ACC112 (cell line): ENCODE measurements around the gene CXorf38.

Experiments used
- H2AFZ ChIP-seq: fragments of 200-600 bp; sonication (generic); one replicate; pipeline ENCODE4 v1.6.0; 2017; ENCODE audit warnings: antibody characterized with exemption, low read length; ENCODE audit not compliant: unreplicated experiment
- H3K27ac ChIP-seq: fragments of 200-600 bp; sonication (generic); 2 replicates; pipeline ENCODE4 v1.5.1; 2014; ENCODE audit warnings: low read depth, mild to moderate bottlenecking, antibody characterized with exemption, low read length, moderate library complexity
- H3K27me3 ChIP-seq: fragments of 200-600 bp; sonication (generic); 2 replicates; pipeline ENCODE4 v1.6.1; 2014; ENCODE audit warnings: mild to moderate bottlenecking, antibody characterized with exemption, low read length, moderate library complexity, mixed read lengths; ENCODE audit not compliant: insufficient read depth
- H3K36me3 ChIP-seq: fragments of 200-600 bp; sonication (generic); 2 replicates; pipeline ENCODE4 v1.6.1; 2016; ENCODE audit warnings: mild to moderate bottlenecking, antibody characterized with exemption, low read length, moderate library complexity, mixed read lengths; ENCODE audit not compliant: insufficient read depth
- H3K4me1 ChIP-seq: fragments of 200-600 bp; sonication (generic); one replicate; pipeline ENCODE4 v1.6.1; 2016; ENCODE audit warnings: low read length, mixed read lengths; ENCODE audit not compliant: insufficient read depth, unreplicated experiment, control insufficient read depth
- H3K4me3 ChIP-seq: fragments of 200-600 bp; sonication (generic); 2 replicates; pipeline ENCODE4 v1.5.1; 2014; ENCODE audit warnings: mild to moderate bottlenecking, low read depth, low read length
- H3K79me2 ChIP-seq: fragments of 200-600 bp; sonication (generic); one replicate; pipeline ENCODE4 v1.6.0; 2016; ENCODE audit warnings: low read length; ENCODE audit not compliant: control insufficient read depth, unreplicated experiment, insufficient read depth

CXorf38 gene

GRCh38 chrX:40661489-40661888 lies 14.1 kb upstream of the CXorf38 start:
- Histone ChIP-seq H3K27ac (no peak overlapping the region), H3K4me1 (no peaks in the 10 kb centered on the region), H3K27me3 (no peaks in the 10 kb centered on the region), H3K36me3 (peaks cover 2% of the 10 kb centered on the region; the same call in 1 of the 2 replicates), H3K79me2 (no peaks in the 10 kb centered on the region), H2AFZ (no peak overlapping the region), H3K4me3 (no peak overlapping the region)

DNA sequence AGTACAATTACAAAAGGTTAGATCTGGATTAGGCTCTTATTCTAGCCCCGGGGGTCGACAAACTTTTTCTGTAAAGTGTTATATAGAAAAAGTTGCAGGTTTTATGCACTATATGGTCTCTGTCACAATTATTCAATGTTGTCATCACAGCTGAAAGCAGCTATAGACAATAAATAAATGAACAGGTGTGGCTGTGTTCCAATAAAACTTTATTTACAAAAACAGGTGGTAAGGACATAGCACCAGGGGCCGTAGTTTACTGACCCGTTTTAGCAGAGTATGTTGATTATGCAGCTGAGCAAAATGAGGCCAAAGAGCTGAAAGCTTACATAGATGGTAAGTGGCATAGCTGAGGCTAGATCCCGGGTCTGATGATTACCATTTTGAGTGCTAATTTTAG lies 13.0 kb upstream of the CXorf38 start:
- H3K4me3 ChIP-seq, result no peak overlapping the region
- no peak overlapping the region for H3K27ac ChIP-seq
- H3K36me3 ChIP-seq, result peaks cover 2% of the 10 kb centered on the region; the same call in 1 of the 2 replicates
- H3K4me1 ChIP-seq, result no peaks in the 10 kb centered on the region
- no peaks in the 10 kb centered on the region for H3K27me3 ChIP-seq
- H2AFZ ChIP-seq, result no peak overlapping the region
- no peaks in the 10 kb centered on the region for H3K79me2 ChIP-seq

DNA sequence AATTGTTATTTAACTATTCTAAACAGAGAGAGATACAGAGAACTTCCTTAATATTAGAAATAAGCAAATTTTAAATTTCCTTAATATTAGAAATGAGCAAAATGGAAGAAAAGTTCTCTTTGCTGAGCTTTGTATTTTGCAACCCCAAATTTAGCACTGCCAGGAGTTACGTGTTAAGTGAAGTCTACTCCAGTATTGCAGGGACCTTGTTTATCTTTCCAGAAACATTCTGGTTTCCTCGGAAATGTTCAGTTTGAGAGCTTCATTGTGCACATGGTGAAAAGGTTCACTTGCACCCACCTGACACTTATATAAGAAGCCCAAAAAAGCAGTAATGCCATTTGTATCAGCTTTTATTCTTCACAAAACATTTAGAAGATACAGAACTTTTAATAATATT lies 6.2 kb upstream of the CXorf38 start:
- Histone ChIP-seq H2AFZ (no peak overlapping the region), H3K27ac (no peak overlapping the region), H3K36me3 (no peaks in the 10 kb centered on the region), H3K79me2 (no peaks in the 10 kb centered on the region), H3K4me1 (no peaks in the 10 kb centered on the region), H3K27me3 (no peaks in the 10 kb centered on the region), H3K4me3 (no peak overlapping the region)

- H3K4me1 ChIP-seq, result no peaks in the 10 kb centered on the region
- no peak overlapping the region for H3K27ac ChIP-seq
- H3K27me3 ChIP-seq, result no peaks in the 10 kb centered on the region
- no peak overlapping the region for H3K4me3 ChIP-seq
- no peaks in the 10 kb centered on the region for H3K36me3 ChIP-seq
- no peaks in the 10 kb centered on the region for H3K79me2 ChIP-seq
- H2AFZ ChIP-seq, result no peak overlapping the region
These were observed 5.3 kb upstream of the CXorf38 start for GRCh38 chrX:40652664-40653063.

GRCh38 chrX:40651620-40652223 lies 4.4 kb upstream of the CXorf38 start:
- no peaks in the 10 kb centered on the region for H3K4me1 ChIP-seq
- H3K4me3 ChIP-seq, result no peak overlapping the region
- H3K79me2 ChIP-seq, result peaks cover 6% of the 10 kb centered on the region
- no peak overlapping the region for H2AFZ ChIP-seq
- no peaks in the 10 kb centered on the region for H3K27me3 ChIP-seq
- H3K36me3 ChIP-seq, result no peaks in the 10 kb centered on the region
- no peak overlapping the region for H3K27ac ChIP-seq

DNA sequence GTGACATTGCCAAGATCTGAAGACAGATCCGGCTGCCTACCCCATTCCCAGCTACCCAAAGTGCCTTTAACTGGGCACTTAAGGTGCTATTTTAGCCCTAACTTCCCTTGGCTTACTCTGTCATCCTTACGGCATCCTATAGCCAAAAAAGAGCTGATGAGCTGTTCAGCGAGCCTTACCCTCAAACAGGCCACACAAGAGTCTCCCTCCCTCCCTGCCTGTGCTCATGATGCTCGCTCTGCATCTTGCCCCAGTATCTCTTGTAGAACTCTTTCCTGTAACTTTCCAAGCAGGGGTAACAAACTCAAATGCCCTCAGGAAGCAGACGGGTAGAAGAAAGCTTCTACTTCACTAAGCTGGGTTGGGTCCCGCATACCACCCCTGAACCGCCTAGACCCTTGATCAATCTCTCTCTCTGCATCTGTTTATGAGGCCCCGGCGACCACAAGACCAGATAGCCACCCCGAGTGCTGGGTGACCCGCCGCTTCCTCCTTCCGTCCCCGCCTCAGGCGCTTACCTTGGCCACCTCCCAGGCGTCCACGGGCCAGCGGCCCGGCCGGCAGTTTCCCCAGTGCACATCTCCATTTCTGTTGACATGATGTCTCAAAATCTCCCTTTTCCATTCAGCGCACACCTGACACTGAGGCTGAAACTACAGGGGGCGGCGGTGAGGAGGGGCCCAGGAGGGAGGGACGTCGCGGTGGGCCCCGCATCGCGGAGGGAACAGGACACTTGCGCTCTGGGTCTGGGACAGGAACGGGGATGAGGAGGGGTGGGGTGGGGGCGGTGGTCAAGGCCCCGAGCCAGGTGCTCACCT lies 663 bp downstream of the CXorf38 start:
- H2AFZ ChIP-seq, result no peak overlapping the region
- no peaks in the 10 kb centered on the region for H3K36me3 ChIP-seq
- peaks cover 51% of the 10 kb centered on the region for H3K79me2 ChIP-seq
- H3K27ac ChIP-seq, result peak overlapping the region; percentile 62
- H3K4me3 ChIP-seq, result peak overlapping the region; percentile 98
- peaks cover 3% of the 10 kb centered on the region for H3K4me1 ChIP-seq
- H3K27me3 ChIP-seq, result no peaks in the 10 kb centered on the region

DNA sequence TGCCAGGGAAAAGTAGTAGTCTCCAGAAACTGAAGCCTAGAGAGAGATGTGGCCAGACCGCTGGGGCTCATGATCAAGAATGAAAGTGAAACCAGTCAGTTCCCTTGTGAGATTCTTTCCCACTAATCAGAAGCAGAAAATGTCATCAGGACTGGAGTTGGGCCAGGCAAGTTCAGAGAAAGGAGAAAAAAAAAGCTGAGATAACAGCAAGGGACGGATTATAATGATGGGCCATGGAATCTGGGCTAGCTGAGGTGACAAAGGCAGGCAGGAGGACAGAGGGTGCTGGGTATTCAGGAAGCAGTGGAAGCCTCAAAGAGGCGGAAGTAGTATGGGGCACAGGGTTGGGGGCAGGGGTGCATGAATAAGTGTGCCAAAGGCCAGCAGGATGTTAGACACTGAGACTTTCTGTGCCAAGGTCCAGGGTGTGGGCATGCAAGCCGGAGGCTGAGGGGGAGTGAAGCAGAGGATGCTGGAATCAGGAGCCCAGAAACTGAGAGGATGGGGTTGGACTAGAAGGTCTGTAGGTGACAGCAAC lies 2.5 kb downstream of the CXorf38 start:
- Histone ChIP-seq H3K36me3 (no peaks in the 10 kb centered on the region), H2AFZ (peak overlapping the region; percentile 68), H3K79me2 (peaks cover 63% of the 10 kb centered on the region), H3K27me3 (no peaks in the 10 kb centered on the region), H3K4me1 (peaks cover 3% of the 10 kb centered on the region), H3K4me3 (peak overlapping the region; percentile 79), H3K27ac (peak overlapping the region; percentile 95)

DNA sequence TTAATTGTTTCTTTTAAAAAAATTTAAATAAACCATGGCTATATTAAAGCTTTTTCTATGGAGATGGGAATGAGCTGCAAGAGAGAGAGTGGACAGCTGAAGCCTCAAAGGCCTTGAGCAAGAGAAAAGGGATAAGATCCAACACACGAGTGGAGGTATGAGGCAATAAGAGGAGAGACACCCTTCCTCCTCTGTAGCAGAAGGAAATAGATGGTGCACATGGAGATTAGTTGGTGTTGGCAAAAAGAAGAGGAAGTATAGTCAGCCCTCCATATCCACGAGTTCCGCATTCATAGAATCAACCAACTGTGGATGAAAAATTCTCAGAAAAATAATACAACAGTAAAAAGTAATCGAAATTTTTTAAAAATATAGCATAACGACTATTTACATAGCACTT lies 3.2 kb downstream of the CXorf38 start:
- no peak overlapping the region for H2AFZ ChIP-seq
- H3K27ac ChIP-seq, result peak overlapping the region; percentile 95
- peaks cover 3% of the 10 kb centered on the region for H3K4me1 ChIP-seq
- H3K4me3 ChIP-seq, result peak overlapping the region; percentile 79
- no peaks in the 10 kb centered on the region for H3K27me3 ChIP-seq
- H3K36me3 ChIP-seq, result 0 out of 2 replicates have a peak, but pooled peaks cover 5% of the 10 kb centered on the region
- peaks cover 69% of the 10 kb centered on the region for H3K79me2 ChIP-seq

- Histone ChIP-seq H3K4me3 (no peak overlapping the region), H3K79me2 (peaks cover 38% of the 10 kb centered on the region), H3K36me3 (peaks cover 24% of the 10 kb centered on the region; the same call in 1 of the 2 replicates), H3K4me1 (no peaks in the 10 kb centered on the region), H3K27me3 (no peaks in the 10 kb centered on the region), H3K27ac (no peak overlapping the region), H2AFZ (no peak overlapping the region)
These were observed 9.7 kb downstream of the CXorf38 start for GRCh38 chrX:40637687-40638086.

- peaks cover 2% of the 10 kb centered on the region for H3K79me2 ChIP-seq
- H3K36me3 ChIP-seq, result peaks cover 18% of the 10 kb centered on the region; the same call in 1 of the 2 replicates
- H3K27ac ChIP-seq, result no peak overlapping the region
- no peak overlapping the region for H3K4me3 ChIP-seq
- H2AFZ ChIP-seq, result no peak overlapping the region
- H3K4me1 ChIP-seq, result no peaks in the 10 kb centered on the region
- no peaks in the 10 kb centered on the region for H3K27me3 ChIP-seq
These were observed 15.2 kb downstream of the CXorf38 start for GRCh38 chrX:40632199-40632598.

- H3K36me3 ChIP-seq, result no peaks in the 10 kb centered on the region
- no peaks in the 10 kb centered on the region for H3K4me1 ChIP-seq
- H3K27me3 ChIP-seq, result no peaks in the 10 kb centered on the region
- no peak overlapping the region for H2AFZ ChIP-seq
- H3K27ac ChIP-seq, result no peak overlapping the region
- no peaks in the 10 kb centered on the region for H3K79me2 ChIP-seq
- no peak overlapping the region for H3K4me3 ChIP-seq
These were observed 18.9 kb downstream of the CXorf38 start for GRCh38 chrX:40628506-40628905.
